Raji (cell line): ENCODE results near the gene U2SURP.

ENCODE experiments used
- POLR2A ChIP-seq: IDR thresholded peaks from 2 replicates; pipeline ENCODE4 v1.6.1; 2011; ENCODE audit warnings: low read depth, low read length, control low read depth; ENCODE audit not compliant: insufficient read depth

Gene U2SURP

DNA sequence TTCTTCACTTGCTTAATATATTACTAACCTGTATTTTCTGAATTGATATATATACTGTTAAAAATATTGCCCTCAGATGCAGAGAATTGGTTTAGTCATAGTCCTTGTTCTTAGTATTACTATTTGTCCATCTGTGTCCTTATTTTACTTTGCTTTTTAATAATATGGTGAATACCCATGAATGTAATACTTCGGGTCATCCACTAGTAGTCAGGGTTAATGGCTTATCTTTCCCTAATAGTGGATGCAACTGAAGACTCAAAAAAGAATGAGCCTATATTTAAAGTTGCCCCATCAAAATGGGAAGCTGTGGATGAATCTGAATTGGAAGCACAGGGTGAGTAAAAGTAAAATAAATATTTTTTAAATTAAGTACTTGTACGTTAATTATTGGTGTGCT is 36.5 kb downstream of the U2SURP start:
- TF ChIP-seq POLR2A: no peak

- no peak for TF ChIP-seq POLR2A
Observed at GRCh38 chr3:143040261-143040879, 39.0 kb downstream of the U2SURP start.

DNA sequence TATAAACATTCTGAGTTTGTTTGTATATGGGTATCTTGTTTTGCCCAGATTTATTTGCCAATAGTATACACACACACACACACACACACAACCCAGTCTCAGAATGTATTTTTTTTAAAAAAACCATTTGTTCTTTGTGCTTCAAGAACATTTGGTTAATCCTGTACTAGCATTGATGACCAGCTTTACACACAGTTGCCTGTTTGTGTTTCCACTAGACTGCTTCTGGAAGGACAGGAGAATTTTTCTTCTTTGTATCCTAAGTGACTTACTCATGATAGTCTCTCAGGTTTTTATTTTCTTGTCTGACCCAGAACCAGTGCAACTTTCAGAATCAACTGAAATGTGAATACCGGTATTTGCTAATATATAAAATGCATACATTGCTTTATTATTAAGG is 40.5 kb downstream of the U2SURP start:
- TF ChIP-seq POLR2A: no peak

GRCh38 chr3:143045639-143046038 is 44.3 kb downstream of the U2SURP start:
- no peak for TF ChIP-seq POLR2A

DNA sequence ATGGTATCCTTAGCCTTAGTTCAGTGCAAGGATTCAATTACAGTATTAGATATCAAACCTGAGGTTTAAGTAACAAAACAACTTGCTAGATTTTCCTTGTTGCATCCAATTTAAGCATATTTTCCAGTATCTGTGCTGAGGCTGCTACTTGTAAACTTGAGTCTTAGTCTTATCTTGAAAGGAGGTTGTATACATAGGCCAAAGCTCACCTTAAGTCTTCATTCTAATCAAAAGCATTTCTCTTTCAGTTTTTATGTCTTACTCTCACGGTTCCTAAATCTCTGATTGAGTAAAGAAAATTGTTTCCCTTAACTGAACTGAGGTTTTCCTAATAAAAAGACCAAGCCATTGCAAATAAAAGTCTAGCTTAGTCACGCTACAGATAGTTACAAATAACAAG is 52.6 kb downstream of the U2SURP start:
- TF ChIP-seq POLR2A: no peak

- no peak for TF ChIP-seq POLR2A
Observed at GRCh38 chr3:143056372-143056771, 55.0 kb downstream of the U2SURP start.

DNA sequence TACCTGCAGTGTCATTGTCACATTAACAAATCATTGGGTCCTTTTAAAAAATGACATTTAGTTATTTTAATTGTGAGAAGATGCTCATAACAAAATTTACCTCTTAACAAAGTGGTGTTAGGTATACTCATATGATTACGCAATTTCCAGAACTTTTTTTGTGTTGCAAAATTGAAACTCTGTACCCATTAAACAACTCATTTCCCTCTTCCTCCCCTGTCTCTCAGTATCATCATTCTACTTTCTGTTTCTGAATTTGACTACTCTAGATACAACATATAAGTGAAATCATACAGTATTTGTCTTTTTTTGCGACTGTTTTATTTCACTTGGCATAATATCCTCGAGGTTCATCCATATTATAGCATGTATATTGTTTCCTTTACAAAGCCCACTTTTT is 59.5 kb downstream of the U2SURP start:
- TF ChIP-seq POLR2A: no peak

DNA sequence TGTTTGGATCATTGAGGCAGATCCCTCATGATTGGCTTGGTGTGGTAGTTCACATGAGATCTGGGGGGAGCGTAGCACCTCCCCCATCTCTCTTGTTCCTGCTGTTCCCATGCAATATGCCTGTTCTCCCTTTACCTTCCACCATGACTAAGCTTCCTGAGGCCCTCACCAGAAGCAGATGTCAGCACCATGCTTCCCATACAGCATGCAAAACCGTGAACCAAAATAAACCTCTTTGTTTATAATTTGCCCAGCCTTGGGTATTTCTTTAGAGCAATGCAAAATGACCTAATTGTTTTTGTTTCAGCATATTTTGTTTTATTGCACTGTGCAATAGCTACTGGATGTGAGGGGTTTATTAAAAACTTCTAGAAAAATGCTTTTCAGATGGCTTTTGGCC is 61.6 kb downstream of the U2SURP start:
- TF ChIP-seq POLR2A: no peak

GRCh38 chr3:143064777-143065176 is 63.4 kb downstream of the U2SURP start:
- no peak for TF ChIP-seq POLR2A

- TF ChIP-seq POLR2A: no peak
Observed at GRCh38 chr3:143065364-143065763, 64.0 kb downstream of the U2SURP start.

- TF ChIP-seq POLR2A: no peak
Observed at GRCh38 chr3:143066033-143066432, 64.7 kb downstream of the U2SURP start.

DNA sequence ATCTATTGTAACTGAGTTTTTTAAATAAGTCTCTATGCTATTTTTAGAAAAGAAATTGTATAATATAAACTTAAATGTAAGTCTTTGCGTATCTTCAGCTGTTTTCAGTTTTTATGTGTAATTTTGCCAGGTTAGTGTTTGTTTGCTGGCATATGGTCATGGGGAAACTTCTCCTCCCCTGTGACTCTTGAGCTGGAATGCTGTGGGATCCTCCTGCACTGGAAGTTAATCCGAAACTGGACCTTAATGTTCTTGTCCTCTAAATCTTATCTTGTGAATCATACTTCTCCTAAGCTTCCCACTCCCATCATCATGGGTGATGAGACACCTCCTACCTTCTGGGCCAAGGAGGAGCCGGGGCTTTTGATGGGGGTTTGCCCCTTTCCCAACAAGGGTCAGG is 65.8 kb downstream of the U2SURP start:
- TF ChIP-seq POLR2A: no peak

DNA sequence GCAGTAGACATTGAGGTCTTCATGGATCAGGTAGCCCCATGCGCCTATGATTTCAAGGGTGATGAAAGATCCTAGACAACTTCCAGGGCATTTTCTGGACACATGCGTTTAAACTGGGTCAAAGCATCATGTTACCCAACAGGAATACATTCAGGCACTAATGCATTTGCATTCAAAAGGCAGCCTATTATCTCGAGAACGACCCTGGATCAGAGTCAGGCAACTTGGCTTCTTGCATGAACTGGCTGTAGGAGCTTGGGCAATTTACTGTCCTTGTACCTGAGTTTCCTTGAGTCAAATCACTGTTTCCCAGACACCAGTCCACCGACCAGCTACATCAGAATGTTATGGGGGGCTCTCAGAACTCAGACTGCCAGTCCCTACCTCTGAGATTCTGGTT is 66.7 kb downstream of the U2SURP start:
- no peak for TF ChIP-seq POLR2A

- TF ChIP-seq POLR2A: no peak
Observed at GRCh38 chr3:143070977-143071551, 69.7 kb downstream of the U2SURP start.

- TF ChIP-seq POLR2A: no peak
Observed at GRCh38 chr3:143071776-143072175, 70.4 kb downstream of the U2SURP start.

GRCh38 chr3:143078883-143079282 is 77.5 kb downstream of the U2SURP start:
- no peak for TF ChIP-seq POLR2A

DNA sequence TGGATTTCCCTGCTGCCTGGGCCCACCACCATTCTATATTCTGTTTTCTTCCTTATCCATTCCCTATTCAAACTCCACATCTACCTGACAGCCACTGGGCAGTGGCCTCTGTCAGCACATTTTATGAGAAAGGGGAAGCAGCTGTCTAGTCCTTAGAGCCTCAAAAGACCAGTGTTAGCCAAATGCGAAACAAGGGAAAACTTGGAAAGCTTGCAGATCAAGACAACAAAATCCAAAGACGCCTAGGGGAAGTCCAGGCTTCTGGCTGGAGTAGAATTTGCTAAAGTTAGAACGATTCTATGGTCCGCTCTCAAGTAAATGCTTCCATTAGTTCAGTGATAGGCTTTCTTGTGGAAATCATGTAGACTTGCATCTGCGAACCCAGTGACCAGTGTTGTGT is 78.8 kb downstream of the U2SURP start:
- no peak for TF ChIP-seq POLR2A
